Gastrocnemius medialis (tissue), 4 donors: ENCODE measurements around the gene GCG. TPM values are rescaled to one million over a fixed set of nuclear protein-coding genes. Genes with fewer than 3 reads are reported as not detected.

ENCODE experiments used
- ATAC-seq, 2 donors: fragments of 150-250 bp; one replicate each; pipeline ENCODE4 v1.9.1; 2016
- DNase-seq, 2 donors: peaks; one replicate each; pipeline ENCODE4 v3.0.0-alpha.2; 2019
- H3K27ac ChIP-seq, 4 donors: fragments of 200-600 bp; sonication (generic); 1 replicate in 1 of 4; 2 replicates in 3 of 4; pipeline ENCODE4 v1.5.1; 2016 to 2018; ENCODE audit warnings: mild to moderate bottlenecking in 2 of 4, moderate library complexity in 1 of 4
- H3K27me3 ChIP-seq, 3 donors: fragments of 200-600 bp; sonication (generic) in 2 of 3; 1 replicate in 1 of 3; 2 replicates in 2 of 3; pipeline versions ENCODE4 v1.5.1 to v1.6.0; 2016 to 2019; ENCODE audit warnings: mild to moderate bottlenecking in 1 of 3, moderate library complexity in 1 of 3
- H3K36me3 ChIP-seq, 2 donors: fragments of 200-600 bp; sonication (generic) in 1 of 2; one replicate each; pipeline ENCODE4 v1.5.1; 2017 to 2018
- H3K4me1 ChIP-seq, 2 donors: fragments of 200-600 bp; sonication (generic) in 1 of 2; one replicate each; pipeline ENCODE4 v1.5.1; 2016 to 2017; ENCODE audit warnings: mild to moderate bottlenecking in 2 of 2
- H3K4me3 ChIP-seq, 4 donors: fragments of 200-600 bp; sonication (generic) in 3 of 4; 1 replicate in 1 of 4; 2 replicates in 3 of 4; pipeline ENCODE4 v1.5.1; 2016 to 2019; ENCODE audit warnings: mild to moderate bottlenecking in 2 of 4
- H3K9me3 ChIP-seq, 3 donors: fragments of 200-600 bp; sonication (generic) in 2 of 3; 1 replicate in 1 of 3; 2 replicates in 2 of 3; pipeline ENCODE4 v1.5.1; 2016 to 2019
- POLR2A ChIP-seq, 2 donors: fragments of 450-650 bp; IDR thresholded peaks; one replicate each; pipeline ENCODE4 v1.6.1; 2017; ENCODE audit warnings: antibody characterized with exemption in 2 of 2, mild to moderate bottlenecking in 2 of 2, moderate library complexity in 2 of 2
- in situ Hi-C, 4 donors: fragments of 200-750 bp; cut with MboI; loops; one replicate each; pipeline versions ENCODE4 v1.15.0 to v1.8.0; 2017; ENCODE audit warnings: low sequenced_read_pairs in 4 of 4
- intact Hi-C: fragments of 100-400 bp; cut with DNase I; formaldehyde crosslinking; loops from one replicate; pipeline ENCODE4 v1.15.1; 2023; ENCODE audit warnings: low total_unique reads
- total RNA-seq, 4 donors: library from RNA; depleted of rRNA; stranded (reverse); fragments of >200 nt; gene quantifications; one replicate each; pipeline versions ENCODE4 v1.1.0 to v1.2.3, GENCODE V29; 2016
- TF ChIP-seq, protein P1 (sequence below), 5 experiments: fragments of 450-650 bp in 3 of 5; fragments of 200-600 bp in 2 of 5; sonication (generic) in 2 of 5; IDR thresholded peaks in 4 of 5; conservative IDR thresholded peaks in 1 of 5; 1 replicate in 4 of 5; 2 replicates in 1 of 5; pipeline ENCODE4 v1.5.1; 2016 to 2019; ENCODE audit warnings: antibody characterized with exemption in 5 of 5, mild to moderate bottlenecking in 3 of 5, moderate library complexity in 3 of 5

The GCG gene
- total RNA-seq, 4 donors from 2014 or later, result not detected

DNA sequence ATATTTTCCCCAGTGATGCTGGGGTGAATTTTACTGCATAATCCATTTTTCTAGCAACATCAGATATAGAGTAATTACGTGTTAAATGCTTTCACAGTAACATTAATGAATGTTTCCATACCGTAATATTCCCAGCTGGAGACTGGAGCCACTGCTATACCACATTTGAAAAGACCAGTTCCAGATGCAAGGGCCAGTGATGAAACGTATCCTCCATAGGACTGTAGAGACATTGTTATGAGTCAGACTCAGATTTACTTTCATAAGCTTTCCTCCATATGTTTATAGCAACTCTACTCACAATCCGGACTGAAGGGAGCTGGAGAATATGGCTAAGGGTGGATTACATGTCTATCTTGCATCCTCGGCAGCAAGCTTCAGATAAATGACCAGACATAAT is 22.7 kb upstream of the GCG start:
- H3K36me3 ChIP-seq, result no peaks in the 10 kb centered on the region
- in situ Hi-C loops, result no loop called here
- TF ChIP-seq, protein P1, sequence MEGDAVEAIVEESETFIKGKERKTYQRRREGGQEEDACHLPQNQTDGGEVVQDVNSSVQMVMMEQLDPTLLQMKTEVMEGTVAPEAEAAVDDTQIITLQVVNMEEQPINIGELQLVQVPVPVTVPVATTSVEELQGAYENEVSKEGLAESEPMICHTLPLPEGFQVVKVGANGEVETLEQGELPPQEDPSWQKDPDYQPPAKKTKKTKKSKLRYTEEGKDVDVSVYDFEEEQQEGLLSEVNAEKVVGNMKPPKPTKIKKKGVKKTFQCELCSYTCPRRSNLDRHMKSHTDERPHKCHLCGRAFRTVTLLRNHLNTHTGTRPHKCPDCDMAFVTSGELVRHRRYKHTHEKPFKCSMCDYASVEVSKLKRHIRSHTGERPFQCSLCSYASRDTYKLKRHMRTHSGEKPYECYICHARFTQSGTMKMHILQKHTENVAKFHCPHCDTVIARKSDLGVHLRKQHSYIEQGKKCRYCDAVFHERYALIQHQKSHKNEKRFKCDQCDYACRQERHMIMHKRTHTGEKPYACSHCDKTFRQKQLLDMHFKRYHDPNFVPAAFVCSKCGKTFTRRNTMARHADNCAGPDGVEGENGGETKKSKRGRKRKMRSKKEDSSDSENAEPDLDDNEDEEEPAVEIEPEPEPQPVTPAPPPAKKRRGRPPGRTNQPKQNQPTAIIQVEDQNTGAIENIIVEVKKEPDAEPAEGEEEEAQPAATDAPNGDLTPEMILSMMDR (IDR thresholded peaks at IDR 0.05 in 4 of 5, conservative IDR thresholded peaks at IDR 0.05 in 1 of 5), result no peak
- no peak for TF ChIP-seq POLR2A (IDR thresholded peaks at IDR 0.05)

DNA sequence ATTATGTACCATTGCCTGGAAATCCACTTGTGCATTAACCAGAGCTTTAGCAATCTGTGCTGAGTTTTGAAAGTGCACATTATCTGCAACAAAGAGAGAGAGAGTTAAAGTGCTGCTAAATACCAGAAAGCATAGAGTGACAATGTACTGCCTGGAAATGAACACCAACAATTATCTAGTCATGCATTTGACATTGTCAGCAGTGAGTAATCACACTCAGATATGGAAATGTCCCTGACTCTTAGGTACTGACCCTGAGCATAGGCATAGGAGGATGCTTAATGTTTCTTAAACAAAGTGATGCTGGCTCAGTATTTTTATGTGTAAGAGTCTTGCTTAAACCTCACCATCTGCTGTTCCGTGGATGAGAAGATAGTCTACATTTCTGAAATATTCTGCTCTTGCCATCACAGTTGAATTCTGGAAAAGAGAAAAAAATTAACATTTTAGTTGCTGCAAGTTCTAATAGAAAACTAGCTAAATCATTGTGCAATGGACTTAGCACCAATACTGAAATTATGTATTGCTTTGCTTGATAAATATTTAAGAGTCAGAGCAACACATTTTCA is 20.8 kb upstream of the GCG start:
- no peaks in the 10 kb centered on the region for H3K36me3 ChIP-seq
- no peaks in the 10 kb centered on the region for H3K9me3 ChIP-seq
- no peak overlapping the region for H3K4me3 ChIP-seq
- DNase-seq (no peak), ATAC-seq (no peak)
- TF ChIP-seq, protein P1 (IDR thresholded peaks at IDR 0.05 in 4 of 5, conservative IDR thresholded peaks at IDR 0.05 in 1 of 5), result no peak
- TF ChIP-seq POLR2A (IDR thresholded peaks at IDR 0.05), result no peak
- H3K4me1 ChIP-seq, result no peaks in the 10 kb centered on the region
- H3K27ac ChIP-seq, result no peak overlapping the region
- in situ Hi-C loops (no loop called here), intact Hi-C loops (no loop called here)
- no peaks in the 10 kb centered on the region for H3K27me3 ChIP-seq

More for the DNA sequence above, 22.7 kb upstream of the GCG start:
- Histone ChIP-seq H3K27ac (no peak overlapping the region), H3K4me1 (no peaks in the 10 kb centered on the region), H3K9me3 (no peaks in the 10 kb centered on the region), H3K27me3 (no peaks in the 10 kb centered on the region), H3K4me3 (no peak overlapping the region)
- ATAC-seq (no peak), DNase-seq (no peak)
- intact Hi-C loops, result no loop called here

DNA sequence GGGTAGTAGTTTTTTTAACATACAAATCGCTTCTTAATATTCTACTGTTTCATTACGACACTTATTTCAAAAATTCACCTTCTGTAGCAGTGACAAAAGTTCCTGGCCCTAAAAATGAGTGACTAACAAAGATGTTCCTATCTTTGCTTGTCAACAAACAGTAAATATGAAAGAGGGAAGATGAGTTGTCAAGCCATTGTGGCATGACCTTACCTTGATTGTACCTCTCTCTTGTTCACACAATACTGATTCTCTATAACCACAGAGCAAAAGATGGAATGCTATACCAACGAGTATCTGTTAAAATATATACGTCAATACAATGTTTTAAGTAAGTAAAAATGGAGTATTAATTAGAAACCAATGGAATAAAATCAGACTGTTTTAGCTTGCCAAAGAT is 14.7 kb upstream of the GCG start:
- no peak overlapping the region for H3K27ac ChIP-seq
- DNase-seq, result no peak
- H3K4me3 ChIP-seq, result no peak overlapping the region
- TF ChIP-seq, protein P1 (IDR thresholded peaks at IDR 0.05 in 4 of 5, conservative IDR thresholded peaks at IDR 0.05 in 1 of 5), result no peak
- TF ChIP-seq POLR2A (IDR thresholded peaks at IDR 0.05), result no peak
- no peaks in the 10 kb centered on the region for H3K4me1 ChIP-seq
- in situ Hi-C loops, result no loop called here
- intact Hi-C loops, result no loop called here
- no peaks in the 10 kb centered on the region for H3K36me3 ChIP-seq
- ATAC-seq, result no peak
- H3K9me3 ChIP-seq, result no peaks in the 10 kb centered on the region
- no peaks in the 10 kb centered on the region for H3K27me3 ChIP-seq

GRCh38 chr2:162166174-162166573 is 14.1 kb upstream of the GCG start:
- intact Hi-C loops, result no loop called here
- Histone ChIP-seq H3K36me3 (no peaks in the 10 kb centered on the region), H3K4me3 (no peak overlapping the region), H3K9me3 (no peaks in the 10 kb centered on the region), H3K4me1 (no peaks in the 10 kb centered on the region), H3K27ac (no peak overlapping the region), H3K27me3 (no peaks in the 10 kb centered on the region)
- TF ChIP-seq POLR2A (IDR thresholded peaks at IDR 0.05), result no peak
- TF ChIP-seq, protein P1 (IDR thresholded peaks at IDR 0.05 in 4 of 5, conservative IDR thresholded peaks at IDR 0.05 in 1 of 5), result no peak
- in situ Hi-C loops, result no loop called here
- DNase-seq (no peak), ATAC-seq (no peak)

GRCh38 chr2:162164802-162165201 is 12.8 kb upstream of the GCG start:
- Histone ChIP-seq H3K36me3 (no peaks in the 10 kb centered on the region), H3K27me3 (no peaks in the 10 kb centered on the region), H3K27ac (no peak overlapping the region), H3K4me1 (no peaks in the 10 kb centered on the region), H3K4me3 (no peak overlapping the region), H3K9me3 (no peaks in the 10 kb centered on the region)
- no peak for DNase-seq
- no peak for TF ChIP-seq POLR2A (IDR thresholded peaks at IDR 0.05)
- TF ChIP-seq, protein P1 (IDR thresholded peaks at IDR 0.05 in 4 of 5, conservative IDR thresholded peaks at IDR 0.05 in 1 of 5), result no peak
- no peak for ATAC-seq
- intact Hi-C loops, result no loop called here
- in situ Hi-C loops, result no loop called here
